Limb (tissue), 2 donors: ENCODE results near the gene IRF3.
"Not testable (repeated sequence)": the region's sequence is repeated elsewhere in the genome, so short reads cannot be mapped to it uniquely, and the experiment has no call there.

ENCODE experiments used
- DNase-seq, 2 donors: peaks; one replicate each; pipeline ENCODE4 v3.0.0-alpha.2; 2016; ENCODE audit errors: extremely low spot score in 2 of 2

IRF3 gene

DNA sequence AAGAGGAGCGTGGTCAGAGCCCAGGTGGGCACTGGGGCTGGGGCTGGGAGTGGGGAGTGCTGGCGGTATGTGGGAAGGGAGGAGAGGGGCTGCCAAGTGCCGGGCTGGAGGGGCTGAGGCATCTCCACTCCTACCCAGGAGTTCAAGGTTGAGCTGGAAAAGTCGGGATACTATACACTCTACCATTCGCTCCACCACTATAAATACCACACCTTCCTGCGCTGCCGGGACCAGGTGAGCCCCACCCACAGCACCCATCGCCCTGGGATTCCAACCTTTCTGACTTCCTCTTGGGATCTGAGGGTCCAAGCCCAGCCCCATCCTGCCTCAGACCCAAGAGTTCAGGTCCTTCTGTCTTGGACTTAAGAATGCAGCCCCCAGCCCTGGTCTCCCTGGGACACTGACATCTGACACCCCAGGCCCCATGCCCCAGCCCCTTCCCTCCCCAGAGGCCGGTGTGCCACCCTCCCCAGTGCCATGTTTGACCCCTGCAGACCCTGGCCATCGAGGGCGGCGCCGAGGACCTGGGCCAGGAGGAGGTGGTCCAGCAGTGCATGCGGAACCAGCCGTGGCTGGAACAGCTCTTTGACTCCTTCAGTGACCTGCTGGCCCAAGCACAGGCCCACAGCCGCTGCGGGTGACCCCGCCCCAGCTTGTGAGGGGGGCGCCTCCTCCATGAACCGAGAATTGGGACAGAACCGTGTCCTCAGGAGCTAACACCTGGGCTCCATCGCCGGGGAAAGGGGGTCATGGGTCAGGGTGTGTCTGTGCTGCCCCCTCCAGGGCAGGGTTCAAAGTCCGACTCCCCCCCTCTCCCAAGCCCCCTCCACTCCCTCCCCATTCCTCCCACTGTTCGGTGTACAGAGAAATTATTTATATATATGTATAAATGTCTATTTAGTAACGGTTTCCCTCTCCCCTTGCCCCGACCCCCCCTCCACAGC, 40.4 kb downstream of the IRF3 start:
- DNase-seq, result no peak

DNA sequence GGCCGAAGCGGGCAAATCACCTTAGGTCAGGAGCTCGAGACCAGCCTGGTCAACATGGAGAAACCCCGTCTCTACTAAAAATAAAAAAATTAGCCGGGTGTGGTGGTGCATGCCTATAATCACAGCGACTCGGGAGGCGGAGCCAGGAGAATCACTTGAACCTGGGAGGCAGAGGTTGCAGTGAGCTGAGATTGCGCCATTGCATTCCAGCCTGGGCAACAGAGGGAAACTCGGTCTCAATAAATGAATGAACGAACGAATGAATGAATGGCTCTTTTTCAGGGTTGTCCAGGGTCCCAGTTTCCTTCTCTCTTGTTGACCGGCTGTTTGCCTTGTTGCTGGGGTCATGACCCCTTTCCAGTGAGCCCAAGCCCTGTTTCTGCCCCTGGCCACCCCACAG, 47.8 kb downstream of the IRF3 start:
- not testable (repeated sequence) for DNase-seq

GRCh38 chr19:49616945-49617344, 48.7 kb downstream of the IRF3 start:
- no peak for DNase-seq

DNA sequence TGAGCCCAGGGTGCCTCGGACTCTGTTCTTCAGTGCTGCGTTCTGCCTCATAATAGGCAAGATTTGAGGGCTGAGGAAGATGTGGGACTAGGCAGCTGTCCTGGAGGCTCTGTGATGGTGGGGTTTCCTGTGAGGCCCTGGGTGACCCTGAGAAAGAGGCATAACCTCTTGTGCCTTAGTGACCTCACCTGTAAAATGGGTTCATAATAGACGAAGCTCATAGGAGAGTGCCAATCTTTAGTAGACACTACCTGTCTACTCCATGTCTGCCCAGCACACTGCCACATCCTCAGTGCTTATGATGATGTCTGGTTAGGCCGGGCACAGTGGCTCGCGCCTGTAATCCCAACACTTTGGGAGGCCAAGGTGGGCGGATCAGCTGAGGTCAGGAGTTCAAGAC, 49.1 kb downstream of the IRF3 start:
- no peak for DNase-seq

DNA sequence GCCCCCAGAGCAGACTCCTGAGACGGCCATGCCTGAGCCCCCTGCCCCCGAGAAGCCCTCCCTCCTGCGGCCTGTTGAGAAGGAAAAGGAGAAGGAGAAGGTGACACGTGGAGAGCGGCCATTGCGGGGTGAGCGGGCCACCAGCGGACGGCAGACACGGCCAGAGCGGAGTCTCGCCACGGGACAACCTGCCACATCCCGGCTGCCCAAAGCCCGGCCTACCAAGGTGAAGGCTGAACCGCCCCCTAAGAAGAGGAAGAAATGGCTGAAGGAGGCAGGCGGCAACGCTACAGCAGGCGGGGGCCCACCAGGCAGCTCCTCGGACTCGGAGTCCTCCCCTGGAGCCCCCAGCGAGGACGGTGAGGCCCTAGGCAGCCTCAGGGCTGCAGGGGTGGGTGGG, 49.8 kb downstream of the IRF3 start:
- DNase-seq, result no peak

DNA sequence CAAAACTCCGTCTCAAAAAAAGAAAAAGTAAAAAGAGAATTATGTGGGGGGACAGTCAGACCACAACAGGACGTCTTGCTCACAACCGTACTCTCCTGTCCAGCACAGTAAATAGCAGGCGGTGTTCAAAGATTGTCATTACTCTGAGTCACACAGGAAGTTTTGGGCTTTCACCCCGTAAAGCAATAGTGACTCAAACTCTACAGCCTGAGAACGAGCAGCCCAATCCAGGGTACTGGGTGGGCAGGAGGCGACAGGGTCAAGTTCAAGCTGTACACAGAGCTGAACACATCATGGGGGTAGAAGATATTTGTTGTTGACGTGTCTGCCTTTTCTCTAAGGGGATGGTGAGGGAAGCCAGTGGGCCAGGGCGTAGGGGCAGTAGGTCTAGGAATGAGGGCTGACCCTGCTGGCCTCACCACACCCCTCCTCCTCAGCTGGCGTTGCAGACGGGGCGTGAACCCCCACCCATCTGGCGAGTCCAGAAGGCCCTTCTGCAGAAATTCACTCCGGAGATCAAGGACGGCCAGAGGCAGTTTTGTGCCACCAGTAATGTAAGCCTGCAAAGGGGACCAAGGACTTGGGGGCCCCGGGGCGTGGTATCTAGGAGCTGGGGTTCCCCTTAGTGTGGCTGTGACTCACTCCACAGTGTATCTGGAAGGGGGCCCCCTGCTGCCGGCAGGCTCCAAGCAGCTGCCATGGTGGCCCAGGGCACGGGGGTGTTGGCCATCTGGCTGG, 51.4 kb downstream of the IRF3 start:
- DNase-seq, result no peak

GRCh38 chr19:49613374-49613773, 52.3 kb downstream of the IRF3 start:
- no peak for DNase-seq
